GM10266 (cell line): Measurements from ENCODE around the gene PIGQ.

ENCODE experiments used
- DNase-seq: peaks from one replicate; pipeline ENCODE4 v3.0.0; 2012; ENCODE audit errors: extremely low spot score
- CTCF ChIP-seq: IDR thresholded peaks from 2 replicates; pipeline ENCODE4 v1.5.1; 2012; ENCODE audit warnings: mild to moderate bottlenecking, low read depth; ENCODE audit not compliant: control insufficient read depth, insufficient read depth; ENCODE audit errors: missing control alignments

PIGQ gene

GRCh38 chr16:583470-583814 lies 13.7 kb downstream of the PIGQ start:
- no peak for TF ChIP-seq CTCF
- no peak for DNase-seq

GRCh38 chr16:583815-584591 lies 14.2 kb downstream of the PIGQ start:
- no peak for DNase-seq
- no peak for TF ChIP-seq CTCF

- no peak for DNase-seq
Measured at GRCh38 chr16:585351-585750, 15.6 kb downstream of the PIGQ start.

GRCh38 chr16:586047-586644 lies 16.4 kb downstream of the PIGQ start:
- no peak for TF ChIP-seq CTCF
- DNase-seq, result no peak

More at GRCh38 chr16:585351-585750, 15.6 kb downstream of the PIGQ start:
- no peak for TF ChIP-seq CTCF

DNA sequence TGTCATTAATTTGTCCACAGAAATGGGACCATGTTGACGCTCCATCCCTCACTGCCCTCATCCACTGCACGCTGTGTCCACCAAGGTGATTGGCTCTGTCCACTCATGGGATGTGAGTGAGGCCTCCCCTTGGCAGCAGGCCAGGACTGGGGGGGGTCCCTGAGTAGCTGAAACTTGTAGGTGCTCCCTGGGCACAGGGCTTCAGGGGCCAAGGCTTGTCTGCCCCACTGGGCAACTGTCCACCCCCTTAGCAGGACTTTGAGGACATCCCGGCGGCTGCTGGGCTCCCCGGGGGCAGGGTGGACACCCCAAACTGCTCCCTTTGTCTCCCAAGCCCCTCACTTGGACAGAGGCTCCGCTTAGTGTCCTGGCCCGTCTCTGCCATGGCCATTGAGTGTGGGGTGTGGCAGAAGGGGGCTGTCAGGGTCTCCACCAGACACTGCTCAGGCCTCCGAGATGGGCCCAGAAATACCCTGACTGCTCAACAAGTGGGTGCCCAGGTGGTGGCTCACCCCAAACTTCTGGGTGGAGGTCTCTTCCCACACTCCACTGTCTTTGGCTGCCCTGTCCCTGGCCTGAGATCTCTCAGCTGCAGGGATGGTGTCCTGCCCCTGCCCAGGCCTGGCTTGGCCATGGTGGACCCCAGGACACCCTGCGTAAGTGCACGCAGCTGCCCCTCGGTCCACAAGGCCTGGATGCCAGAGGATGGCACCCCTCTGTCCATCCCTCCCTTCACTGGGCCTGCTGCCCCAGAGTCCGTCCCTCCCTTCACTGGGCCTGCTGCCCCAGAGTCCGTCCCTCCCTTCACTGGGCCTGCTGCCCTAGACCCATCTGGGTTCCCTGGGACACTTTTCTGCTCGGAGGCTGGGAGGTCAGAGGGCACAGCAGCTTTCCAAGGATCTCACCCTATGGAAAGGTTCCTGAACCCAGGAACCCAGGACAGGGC lies 17.1 kb downstream of the PIGQ start:
- no peak for DNase-seq
- no peak for TF ChIP-seq CTCF

GRCh38 chr16:588639-588888 lies 18.8 kb downstream of the PIGQ start:
- DNase-seq, result no peak

More at GRCh38 chr16:588639-588888, 18.8 kb downstream of the PIGQ start:
- TF ChIP-seq CTCF, result no peak
